HepG2 (cell line): Measurements from ENCODE around the gene NLRP4. TPM values are rescaled to one million over a fixed set of nuclear protein-coding genes. Genes with fewer than 3 reads are reported as not detected.

Experiments used
- EHMT2 ChIP-seq: fragments of 200-600 bp; sonication (generic); IDR thresholded peaks from 2 replicates; pipeline ENCODE4 v1.7.0; 2017; ENCODE audit warnings: antibody characterized with exemption, low read depth, low read length, borderline replicate concordance
- IKZF4 ChIP-seq: sonication (generic); formaldehyde crosslinking; IDR thresholded peaks from 2 replicates; pipeline ENCODE4 v1.5.1; 2020; ENCODE audit warnings: borderline replicate concordance, mild to moderate bottlenecking, low read depth, missing genetic modification reagents; ENCODE audit errors: not compliant biosample characterization
- NCOA2 ChIP-seq: sonication (generic); formaldehyde crosslinking; IDR thresholded peaks from 2 replicates; pipeline ENCODE4 v1.8.0; 2022; ENCODE audit warnings: inconsistent platforms
- PHF21A ChIP-seq: sonication (generic); formaldehyde crosslinking; IDR thresholded peaks from 2 replicates; pipeline ENCODE4 v1.5.0; 2020; ENCODE audit warnings: mild to moderate bottlenecking, missing genetic modification reagents
- ZNF138 ChIP-seq: sonication (generic); formaldehyde crosslinking; IDR thresholded peaks from 2 replicates; pipeline ENCODE4 v1.5.0; 2020; ENCODE audit warnings: mild to moderate bottlenecking, low read depth, missing genetic modification reagents
- polyA plus RNA-seq, 8 experiments: library from polyadenylated mRNA; depleted of rRNA in 3 of 8; stranded (reverse) in 7 of 8; unstranded in 1 of 8; fragments of >200 nt; fragmentation: Illumina TruSeq in 4 of 8; extraction: Trizol in 4 of 8; gene quantifications; 2 replicates each; pipeline versions ENCODE4 v1.2.1 to v1.2.3, GENCODE V29; 2011 to 2016; ENCODE audit warnings: low read depth in 4 of 8, missing spikeins in 1 of 8, mixed read lengths in 1 of 8; ENCODE audit not compliant: insufficient read depth in 1 of 8
- total RNA-seq, 5 experiments: library from RNA; depleted of rRNA; stranded (reverse); fragments of >200 nt; fragmentation: Illumina TruSeq; extraction: Trizol; gene quantifications; 2 replicates each; pipeline ENCODE4 v1.2.3, GENCODE V29; 2016; ENCODE audit warnings: low read depth in 1 of 5
- TF ChIP-seq, protein P1 (sequence below): sonication (generic); formaldehyde crosslinking; conservative IDR thresholded peaks from 2 replicates; pipeline ENCODE4 v1.5.0; 2020; ENCODE audit warnings: missing genetic modification reagents
- TF ChIP-seq, protein P2 (sequence below): sonication (generic); formaldehyde crosslinking; IDR thresholded peaks from 2 replicates; pipeline ENCODE4 v1.4.0; 2020; ENCODE audit warnings: missing genetic modification reagents, borderline replicate concordance
- TF ChIP-seq, protein P3 (sequence below): sonication (generic); formaldehyde crosslinking; IDR thresholded peaks from 2 replicates; pipeline ENCODE4 v1.4.0; 2020; ENCODE audit warnings: mild to moderate bottlenecking, missing genetic modification reagents
- TF ChIP-seq, protein P4 (sequence below): sonication (generic); formaldehyde crosslinking; IDR thresholded peaks from 2 replicates; pipeline ENCODE4 v1.5.0; 2020; ENCODE audit warnings: missing genetic modification reagents
- TF ChIP-seq, protein P5 (sequence below): sonication (generic); formaldehyde crosslinking; IDR thresholded peaks from 2 replicates; pipeline ENCODE4 v1.4.0; 2020; ENCODE audit warnings: missing genetic modification reagents

NLRP4 gene
- total and polyA plus RNA-seq, 2 of the 13 experiments (the other 11 are each of a cell fraction or from before 2014, with no cell fraction given) = not detected

DNA sequence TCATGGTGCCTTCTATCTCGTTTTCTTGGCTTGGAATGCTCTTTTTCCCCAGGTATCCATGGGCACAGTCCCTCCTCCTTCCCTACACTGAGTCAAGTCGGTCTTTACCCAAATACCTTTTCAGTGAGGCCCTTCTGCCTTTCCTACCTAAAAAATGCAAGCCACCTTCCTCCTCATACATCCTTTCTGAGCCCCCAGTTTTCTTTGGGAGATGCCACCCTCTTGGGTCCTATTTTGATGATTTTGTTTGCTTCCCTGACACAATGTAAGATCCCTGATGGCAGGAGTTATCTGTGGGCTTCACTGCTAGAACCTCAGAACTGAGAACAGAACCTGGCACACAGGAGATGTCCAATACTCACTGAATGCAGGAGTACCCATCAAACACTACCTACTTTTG, 73.5 kb downstream of the NLRP4 start (continued):
- TF ChIP-seq IKZF4 = no peak
- TF ChIP-seq, protein P1, sequence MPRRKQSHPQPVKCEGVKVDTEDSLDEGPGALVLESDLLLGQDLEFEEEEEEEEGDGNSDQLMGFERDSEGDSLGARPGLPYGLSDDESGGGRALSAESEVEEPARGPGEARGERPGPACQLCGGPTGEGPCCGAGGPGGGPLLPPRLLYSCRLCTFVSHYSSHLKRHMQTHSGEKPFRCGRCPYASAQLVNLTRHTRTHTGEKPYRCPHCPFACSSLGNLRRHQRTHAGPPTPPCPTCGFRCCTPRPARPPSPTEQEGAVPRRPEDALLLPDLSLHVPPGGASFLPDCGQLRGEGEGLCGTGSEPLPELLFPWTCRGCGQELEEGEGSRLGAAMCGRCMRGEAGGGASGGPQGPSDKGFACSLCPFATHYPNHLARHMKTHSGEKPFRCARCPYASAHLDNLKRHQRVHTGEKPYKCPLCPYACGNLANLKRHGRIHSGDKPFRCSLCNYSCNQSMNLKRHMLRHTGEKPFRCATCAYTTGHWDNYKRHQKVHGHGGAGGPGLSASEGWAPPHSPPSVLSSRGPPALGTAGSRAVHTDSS (CRISPR knock-in tag) = no peak
- TF ChIP-seq NCOA2 = no peak
- TF ChIP-seq ZNF138 (CRISPR knock-in tag) = no peak
- TF ChIP-seq, protein P2, sequence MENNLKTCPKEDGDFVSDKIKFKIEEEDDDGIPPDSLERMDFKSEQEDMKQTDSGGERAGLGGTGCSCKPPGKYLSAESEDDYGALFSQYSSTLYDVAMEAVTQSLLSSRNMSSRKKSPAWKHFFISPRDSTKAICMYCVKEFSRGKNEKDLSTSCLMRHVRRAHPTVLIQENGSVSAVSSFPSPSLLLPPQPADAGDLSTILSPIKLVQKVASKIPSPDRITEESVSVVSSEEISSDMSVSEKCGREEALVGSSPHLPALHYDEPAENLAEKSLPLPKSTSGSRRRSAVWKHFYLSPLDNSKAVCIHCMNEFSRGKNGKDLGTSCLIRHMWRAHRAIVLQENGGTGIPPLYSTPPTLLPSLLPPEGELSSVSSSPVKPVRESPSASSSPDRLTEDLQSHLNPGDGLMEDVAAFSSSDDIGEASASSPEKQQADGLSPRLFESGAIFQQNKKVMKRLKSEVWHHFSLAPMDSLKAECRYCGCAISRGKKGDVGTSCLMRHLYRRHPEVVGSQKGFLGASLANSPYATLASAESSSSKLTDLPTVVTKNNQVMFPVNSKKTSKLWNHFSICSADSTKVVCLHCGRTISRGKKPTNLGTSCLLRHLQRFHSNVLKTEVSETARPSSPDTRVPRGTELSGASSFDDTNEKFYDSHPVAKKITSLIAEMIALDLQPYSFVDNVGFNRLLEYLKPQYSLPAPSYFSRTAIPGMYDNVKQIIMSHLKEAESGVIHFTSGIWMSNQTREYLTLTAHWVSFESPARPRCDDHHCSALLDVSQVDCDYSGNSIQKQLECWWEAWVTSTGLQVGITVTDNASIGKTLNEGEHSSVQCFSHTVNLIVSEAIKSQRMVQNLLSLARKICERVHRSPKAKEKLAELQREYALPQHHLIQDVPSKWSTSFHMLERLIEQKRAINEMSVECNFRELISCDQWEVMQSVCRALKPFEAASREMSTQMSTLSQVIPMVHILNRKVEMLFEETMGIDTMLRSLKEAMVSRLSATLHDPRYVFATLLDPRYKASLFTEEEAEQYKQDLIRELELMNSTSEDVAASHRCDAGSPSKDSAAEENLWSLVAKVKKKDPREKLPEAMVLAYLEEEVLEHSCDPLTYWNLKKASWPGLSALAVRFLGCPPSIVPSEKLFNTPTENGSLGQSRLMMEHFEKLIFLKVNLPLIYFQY = no peak
- TF ChIP-seq, protein P3, sequence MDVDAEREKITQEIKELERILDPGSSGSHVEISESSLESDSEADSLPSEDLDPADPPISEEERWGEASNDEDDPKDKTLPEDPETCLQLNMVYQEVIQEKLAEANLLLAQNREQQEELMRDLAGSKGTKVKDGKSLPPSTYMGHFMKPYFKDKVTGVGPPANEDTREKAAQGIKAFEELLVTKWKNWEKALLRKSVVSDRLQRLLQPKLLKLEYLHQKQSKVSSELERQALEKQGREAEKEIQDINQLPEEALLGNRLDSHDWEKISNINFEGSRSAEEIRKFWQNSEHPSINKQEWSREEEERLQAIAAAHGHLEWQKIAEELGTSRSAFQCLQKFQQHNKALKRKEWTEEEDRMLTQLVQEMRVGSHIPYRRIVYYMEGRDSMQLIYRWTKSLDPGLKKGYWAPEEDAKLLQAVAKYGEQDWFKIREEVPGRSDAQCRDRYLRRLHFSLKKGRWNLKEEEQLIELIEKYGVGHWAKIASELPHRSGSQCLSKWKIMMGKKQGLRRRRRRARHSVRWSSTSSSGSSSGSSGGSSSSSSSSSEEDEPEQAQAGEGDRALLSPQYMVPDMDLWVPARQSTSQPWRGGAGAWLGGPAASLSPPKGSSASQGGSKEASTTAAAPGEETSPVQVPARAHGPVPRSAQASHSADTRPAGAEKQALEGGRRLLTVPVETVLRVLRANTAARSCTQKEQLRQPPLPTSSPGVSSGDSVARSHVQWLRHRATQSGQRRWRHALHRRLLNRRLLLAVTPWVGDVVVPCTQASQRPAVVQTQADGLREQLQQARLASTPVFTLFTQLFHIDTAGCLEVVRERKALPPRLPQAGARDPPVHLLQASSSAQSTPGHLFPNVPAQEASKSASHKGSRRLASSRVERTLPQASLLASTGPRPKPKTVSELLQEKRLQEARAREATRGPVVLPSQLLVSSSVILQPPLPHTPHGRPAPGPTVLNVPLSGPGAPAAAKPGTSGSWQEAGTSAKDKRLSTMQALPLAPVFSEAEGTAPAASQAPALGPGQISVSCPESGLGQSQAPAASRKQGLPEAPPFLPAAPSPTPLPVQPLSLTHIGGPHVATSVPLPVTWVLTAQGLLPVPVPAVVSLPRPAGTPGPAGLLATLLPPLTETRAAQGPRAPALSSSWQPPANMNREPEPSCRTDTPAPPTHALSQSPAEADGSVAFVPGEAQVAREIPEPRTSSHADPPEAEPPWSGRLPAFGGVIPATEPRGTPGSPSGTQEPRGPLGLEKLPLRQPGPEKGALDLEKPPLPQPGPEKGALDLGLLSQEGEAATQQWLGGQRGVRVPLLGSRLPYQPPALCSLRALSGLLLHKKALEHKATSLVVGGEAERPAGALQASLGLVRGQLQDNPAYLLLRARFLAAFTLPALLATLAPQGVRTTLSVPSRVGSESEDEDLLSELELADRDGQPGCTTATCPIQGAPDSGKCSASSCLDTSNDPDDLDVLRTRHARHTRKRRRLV (CRISPR knock-in tag) = no peak
- TF ChIP-seq, protein P4, sequence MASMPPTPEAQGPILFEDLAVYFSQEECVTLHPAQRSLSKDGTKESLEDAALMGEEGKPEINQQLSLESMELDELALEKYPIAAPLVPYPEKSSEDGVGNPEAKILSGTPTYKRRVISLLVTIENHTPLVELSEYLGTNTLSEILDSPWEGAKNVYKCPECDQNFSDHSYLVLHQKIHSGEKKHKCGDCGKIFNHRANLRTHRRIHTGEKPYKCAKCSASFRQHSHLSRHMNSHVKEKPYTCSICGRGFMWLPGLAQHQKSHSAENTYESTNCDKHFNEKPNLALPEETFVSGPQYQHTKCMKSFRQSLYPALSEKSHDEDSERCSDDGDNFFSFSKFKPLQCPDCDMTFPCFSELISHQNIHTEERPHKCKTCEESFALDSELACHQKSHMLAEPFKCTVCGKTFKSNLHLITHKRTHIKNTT (CRISPR knock-in tag) = no peak
- TF ChIP-seq, protein P5, sequence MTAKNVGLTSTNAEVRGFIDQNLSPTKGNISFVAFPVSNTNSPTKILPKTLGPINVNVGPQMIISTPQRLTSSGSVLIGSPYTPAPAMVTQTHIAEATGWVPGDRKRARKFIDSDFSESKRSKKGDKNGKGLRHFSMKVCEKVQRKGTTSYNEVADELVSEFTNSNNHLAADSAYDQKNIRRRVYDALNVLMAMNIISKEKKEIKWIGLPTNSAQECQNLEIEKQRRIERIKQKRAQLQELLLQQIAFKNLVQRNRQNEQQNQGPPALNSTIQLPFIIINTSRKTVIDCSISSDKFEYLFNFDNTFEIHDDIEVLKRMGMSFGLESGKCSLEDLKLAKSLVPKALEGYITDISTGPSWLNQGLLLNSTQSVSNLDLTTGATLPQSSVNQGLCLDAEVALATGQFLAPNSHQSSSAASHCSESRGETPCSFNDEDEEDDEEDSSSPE (CRISPR knock-in tag) = no peak
- TF ChIP-seq PHF21A = no peak
- TF ChIP-seq EHMT2 = no peak
